IMR-90 (cell line): ENCODE data around the gene PIP4K2A. TPM values are rescaled to one million over a fixed set of nuclear protein-coding genes. Genes with fewer than 3 reads are reported as not detected.

Experiments used
- ATAC-seq: fragments of 200-7000 bp; cut with Tn5 transposase; 2 replicates; pipeline ENCODE4 v1.9.1; 2020; ENCODE audit warnings: low read depth, mild to moderate bottlenecking, moderate library complexity
- BruUV-seq: library from RNA; stranded (reverse); fragments of 400-500 nt; replicated peaks from 2 replicates; lab custom pipeline; 2021; lab: Mats Ljungman, UMichigan
- CTCF ChIA-PET: fragments of 300-600 bp; formaldehyde crosslinking; extraction: SDS; loops from one replicate; lab custom pipeline; 2021; ENCODE audit warnings: antibody characterized with exemption; lab: Yijun Ruan, JAX
- POLR2A ChIA-PET: fragments of 300-600 bp; sonication (Branson Sonifier 250); formaldehyde crosslinking; loops from one replicate; lab custom pipeline; 2022; ENCODE audit warnings: antibody characterized with exemption; ENCODE audit not compliant: unreplicated experiment; lab: Charles Lee
- DNase-seq: peaks from one replicate; pipeline ENCODE4 v3.0.0; 2013
- H2AFZ ChIP-seq: replicated peaks from 2 replicates; pipeline ENCODE3; 2013; ENCODE audit warnings: low read length, mild to moderate bottlenecking; ENCODE audit not compliant: poor library complexity
- H2AK5ac ChIP-seq: 2 replicates; pipeline ENCODE4 v1.6.1; 2013; ENCODE audit warnings: low read depth, low read length, inconsistent platforms
- H2AK9ac ChIP-seq: replicated peaks from 2 replicates; pipeline ENCODE3; 2013; ENCODE audit warnings: mild to moderate bottlenecking, low read depth, low read length, moderate library complexity; ENCODE audit not compliant: poor library complexity
- H2BK120ac ChIP-seq: 2 replicates; pipeline ENCODE4 v1.6.1; 2013; ENCODE audit warnings: low read depth, low read length, inconsistent platforms
- H2BK15ac ChIP-seq: 3 replicates; pipeline ENCODE4 v1.6.1; 2013; ENCODE audit warnings: low read depth, low read length, inconsistent platforms
- H2BK20ac ChIP-seq: 2 replicates; pipeline ENCODE4 v1.6.1; 2013; ENCODE audit warnings: low read depth, mild to moderate bottlenecking, inconsistent platforms, low read length, moderate library complexity
- H2BK5ac ChIP-seq: 2 replicates; pipeline ENCODE4 v1.6.1; 2013; ENCODE audit warnings: mild to moderate bottlenecking, low read depth, low read length, inconsistent platforms; ENCODE audit not compliant: poor library complexity, severe bottlenecking
- H3K14ac ChIP-seq: replicated peaks from 2 replicates; pipeline ENCODE4 v1.6.1; 2013; ENCODE audit warnings: low read depth, low read length, inconsistent platforms
- H3K18ac ChIP-seq: 2 replicates; pipeline ENCODE4 v1.6.1; 2013; ENCODE audit warnings: low read depth, low read length, control low read depth
- H3K23ac ChIP-seq: 2 replicates; pipeline ENCODE4 v1.6.1; 2013; ENCODE audit warnings: low read depth, low read length, inconsistent platforms
- H3K27ac ChIP-seq: 2 replicates; pipeline ENCODE4 v1.5.1; 2013; ENCODE audit warnings: mild to moderate bottlenecking, control low read depth, low read length; ENCODE audit not compliant: insufficient read depth
- H3K27me3 ChIP-seq: 2 replicates; pipeline ENCODE4 v1.6.1; 2013; ENCODE audit warnings: low read length; ENCODE audit not compliant: control insufficient read depth, insufficient read depth
- H3K36me3 ChIP-seq: 2 replicates; pipeline ENCODE4 v1.6.1; 2013; ENCODE audit warnings: low read length, mixed read lengths; ENCODE audit not compliant: control insufficient read depth, insufficient read depth
- H3K4ac ChIP-seq: 2 replicates; pipeline ENCODE4 v1.6.1; 2013; ENCODE audit warnings: low read depth, low read length, inconsistent platforms
- H3K4me1 ChIP-seq: 2 replicates; pipeline ENCODE4 v1.6.1; 2013; ENCODE audit warnings: low read length, mixed read lengths; ENCODE audit not compliant: control insufficient read depth, insufficient read depth
- H3K4me2 ChIP-seq: 2 replicates; pipeline ENCODE4 v1.6.1; 2013; ENCODE audit warnings: low read depth, mild to moderate bottlenecking, control low read depth, low read length, moderate library complexity
- H3K4me3 ChIP-seq: 2 replicates; pipeline ENCODE4 v1.5.1; 2013; ENCODE audit warnings: low read depth, mild to moderate bottlenecking, control low read depth, low read length, moderate library complexity; ENCODE audit not compliant: insufficient read depth
- H3K56ac ChIP-seq: 2 replicates; pipeline ENCODE4 v1.6.1; 2013; ENCODE audit warnings: low read length, inconsistent platforms; ENCODE audit not compliant: insufficient read depth; ENCODE audit errors: extremely low read depth
- H3K79me1 ChIP-seq, 2 experiments: 2 replicates each; pipeline ENCODE4 v1.6.1; 2013; ENCODE audit warnings: low read length in 2 of 2, inconsistent platforms in 1 of 2, low read depth in 1 of 2
- H3K9ac ChIP-seq: 2 replicates; pipeline ENCODE4 v1.6.1; 2013; ENCODE audit warnings: low read depth, low read length, control low read depth
- H3K9me1 ChIP-seq: 2 replicates; pipeline ENCODE4 v1.6.1; 2013; ENCODE audit warnings: low read length, inconsistent platforms; ENCODE audit not compliant: insufficient read depth
- H3K9me3 ChIP-seq: 2 replicates; pipeline ENCODE4 v1.6.1; 2013; ENCODE audit warnings: low read length; ENCODE audit not compliant: control insufficient read depth, insufficient read depth
- H4K20me1 ChIP-seq: 2 replicates; pipeline ENCODE4 v1.6.1; 2013; ENCODE audit warnings: low read length, inconsistent platforms; ENCODE audit not compliant: insufficient read depth
- H4K5ac ChIP-seq: 2 replicates; pipeline ENCODE4 v1.6.1; 2013; ENCODE audit warnings: mild to moderate bottlenecking, low read depth, low read length, control low read depth
- H4K8ac ChIP-seq, 2 experiments: 2 replicates each; pipeline ENCODE4 v1.6.1; 2013; ENCODE audit warnings: low read depth in 2 of 2, low read length in 2 of 2, control low read depth in 1 of 2, inconsistent platforms in 1 of 2
- H4K91ac ChIP-seq: 2 replicates; pipeline ENCODE4 v1.6.1; 2013; ENCODE audit warnings: low read depth, low read length, inconsistent platforms; ENCODE audit not compliant: insufficient read depth
- RCOR1 ChIP-seq: IDR thresholded peaks from 2 replicates; pipeline ENCODE4 v1.6.1; 2012; ENCODE audit warnings: mild to moderate bottlenecking, low read length, improper control_type of control experiment; ENCODE audit not compliant: insufficient replicate concordance
- RFX5 ChIP-seq: IDR thresholded peaks from 2 replicates; pipeline ENCODE4 v1.8.0; 2012; ENCODE audit warnings: low read depth, mild to moderate bottlenecking, low read length, moderate library complexity
- WGBS, 2 experiments: methylation state at CpG; one replicate each; pipeline versions ENCODE4 v1.1.5 to v1.1.7; 2013; ENCODE audit warnings: missing lambda C conversion rate in 2 of 2; ENCODE audit not compliant: insufficient read length in 1 of 2; ENCODE audit errors: extremely low coverage in 2 of 2; 5-methylcytosine and 5-hydroxymethylcytosine counted together
- dilution Hi-C: fragments of 300-500 bp; cut with HindIII; formaldehyde crosslinking; loops from one replicate; pipeline ENCODE4 v1.14.3; 2018; ENCODE audit warnings: low sequenced_read_pairs; ENCODE audit not compliant: unreplicated experiment
- in situ Hi-C: fragments of 300-500 bp; cut with MboI; formaldehyde crosslinking; loops from 3 replicates; pipeline ENCODE4 v1.14.3; 2019; ENCODE audit warnings: low sequenced_read_pairs, inconsistent platforms, mixed read lengths
- intact Hi-C: fragments of 100-400 bp; cut with micrococcal nuclease; formaldehyde crosslinking; loops from 2 replicates; pipeline ENCODE4 v1.10.0; 2022
- polyA plus RNA-seq, 3 experiments: library from polyadenylated mRNA; depleted of rRNA; stranded (reverse); fragments of >200 nt; gene quantifications; 2 replicates each; pipeline ENCODE4 v1.2.3, GENCODE V29; 2012; ENCODE audit warnings: low replicate concordance in 1 of 3
- total RNA-seq: library from RNA; depleted of rRNA; stranded (reverse); fragments of >200 nt; gene quantifications from 2 replicates; pipeline ENCODE4 v1.2.3, GENCODE V29; 2012
- TF ChIP-seq, protein P1 (sequence below): fragments of 150-350 bp; IDR thresholded peaks from 2 replicates; pipeline ENCODE4 v1.6.1; 2017; ENCODE audit warnings: mild to moderate bottlenecking, antibody characterized with exemption, low read length, low read depth
- TF ChIP-seq, protein P2 (sequence below): conservative IDR thresholded peaks from 2 replicates; pipeline ENCODE4 v1.5.1; 2012; ENCODE audit warnings: mild to moderate bottlenecking, low read depth, low read length, improper control_type of control experiment

The PIP4K2A gene
- total and polyA plus RNA-seq, 2 of the 4 experiments (the other 2 are of a cell fraction): 9.8 to 18.1 TPM

DNA sequence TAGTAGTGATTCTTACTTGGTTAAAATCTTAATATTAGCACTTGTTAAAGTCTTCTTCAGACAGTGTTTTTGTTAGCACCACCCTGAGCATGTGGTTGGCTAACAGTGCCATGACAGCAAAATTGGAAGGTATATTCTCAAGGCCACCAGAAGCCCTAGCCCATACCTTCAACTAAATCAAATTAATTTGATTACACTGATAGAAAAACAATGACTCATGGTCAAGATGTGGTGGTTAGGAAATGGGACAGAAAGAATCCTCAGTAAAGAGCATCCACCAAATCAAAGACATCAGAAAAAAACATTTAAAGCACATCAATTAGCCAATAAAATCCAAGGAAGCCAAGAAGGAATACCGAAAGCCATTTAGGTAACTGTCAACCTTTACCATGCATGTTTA is 75.5 kb downstream of the PIP4K2A start:
- Histone ChIP-seq H3K79me1 (peaks cover 29 to 70% of the 10 kb centered on the region in 2 experiments), H3K9me1 (peaks cover 11% of the 10 kb centered on the region; the same call in 1 of the 2 replicates), H3K27ac (no peak overlapping the region), H3K9me3 (no peaks in the 10 kb centered on the region), H2AFZ (no peak overlapping the region), H2BK120ac (no peak overlapping the region), H2BK5ac (no peak overlapping the region), H3K36me3 (no peaks in the 10 kb centered on the region), H3K56ac (no peak overlapping the region), H3K14ac (no peak overlapping the region), H2BK20ac (no peak overlapping the region), H3K4ac (no peak overlapping the region), H2AK9ac (no peak overlapping the region), H3K4me2 (no peak overlapping the region), H4K91ac (no peak overlapping the region), H3K4me3 (no peak overlapping the region), H4K5ac (no peak overlapping the region), H2AK5ac (no peak overlapping the region), H3K4me1 (peaks cover 3% of the 10 kb centered on the region), H2BK15ac (no peak overlapping the region), H4K20me1 (peaks cover 12% of the 10 kb centered on the region; the same call in 1 of the 2 replicates), H4K8ac (no peak overlapping the region), H3K23ac (no peak overlapping the region), H3K18ac (no peak overlapping the region), H3K9ac (no peak overlapping the region), H3K27me3 (no peaks in the 10 kb centered on the region)
- BruUV-seq: no TSS peak
- no peak for ATAC-seq
- no peak for DNase-seq
- no CpG with 5 or more reads among the region's 1 CpG for WGBS, 2 experiments
- ChIA-PET CTCF (interaction anchor here (0.7 kb wide), 1 partner anchor 352 kb away, joined by 3 read pairs; no protein-coding TSS in a partner anchor), POLR2A (no interaction called here)
- intact Hi-C loops: no loop called here
- in situ Hi-C loops: no loop called here
- dilution Hi-C loops: no loop called here
- TF ChIP-seq RCOR1 (no peak), RFX5 (no peak)
- TF ChIP-seq, protein P1, sequence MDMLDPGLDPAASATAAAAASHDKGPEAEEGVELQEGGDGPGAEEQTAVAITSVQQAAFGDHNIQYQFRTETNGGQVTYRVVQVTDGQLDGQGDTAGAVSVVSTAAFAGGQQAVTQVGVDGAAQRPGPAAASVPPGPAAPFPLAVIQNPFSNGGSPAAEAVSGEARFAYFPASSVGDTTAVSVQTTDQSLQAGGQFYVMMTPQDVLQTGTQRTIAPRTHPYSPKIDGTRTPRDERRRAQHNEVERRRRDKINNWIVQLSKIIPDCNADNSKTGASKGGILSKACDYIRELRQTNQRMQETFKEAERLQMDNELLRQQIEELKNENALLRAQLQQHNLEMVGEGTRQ: no peak
- TF ChIP-seq, protein P2, sequence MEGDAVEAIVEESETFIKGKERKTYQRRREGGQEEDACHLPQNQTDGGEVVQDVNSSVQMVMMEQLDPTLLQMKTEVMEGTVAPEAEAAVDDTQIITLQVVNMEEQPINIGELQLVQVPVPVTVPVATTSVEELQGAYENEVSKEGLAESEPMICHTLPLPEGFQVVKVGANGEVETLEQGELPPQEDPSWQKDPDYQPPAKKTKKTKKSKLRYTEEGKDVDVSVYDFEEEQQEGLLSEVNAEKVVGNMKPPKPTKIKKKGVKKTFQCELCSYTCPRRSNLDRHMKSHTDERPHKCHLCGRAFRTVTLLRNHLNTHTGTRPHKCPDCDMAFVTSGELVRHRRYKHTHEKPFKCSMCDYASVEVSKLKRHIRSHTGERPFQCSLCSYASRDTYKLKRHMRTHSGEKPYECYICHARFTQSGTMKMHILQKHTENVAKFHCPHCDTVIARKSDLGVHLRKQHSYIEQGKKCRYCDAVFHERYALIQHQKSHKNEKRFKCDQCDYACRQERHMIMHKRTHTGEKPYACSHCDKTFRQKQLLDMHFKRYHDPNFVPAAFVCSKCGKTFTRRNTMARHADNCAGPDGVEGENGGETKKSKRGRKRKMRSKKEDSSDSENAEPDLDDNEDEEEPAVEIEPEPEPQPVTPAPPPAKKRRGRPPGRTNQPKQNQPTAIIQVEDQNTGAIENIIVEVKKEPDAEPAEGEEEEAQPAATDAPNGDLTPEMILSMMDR: no peak
